ENCODE measurements around the gene GPSM3.

Gene GPSM3

GRCh38 chr6:32149932-32150870 lies 42.2 kb downstream of the GPSM3 start:
- TF ChIP-seq ZBTB7A (IDR thresholded peaks at IDR 0.05; ENCODE audit: low read depth): no peak
- no peak for TF ChIP-seq EGR1 (IDR thresholded peaks at IDR 0.05)
- TF ChIP-seq USF1 (IDR thresholded peaks at IDR 0.05): no peak
- TF ChIP-seq NFIC (IDR thresholded peaks at IDR 0.05): no peak
- TF ChIP-seq YY1 (IDR thresholded peaks at IDR 0.05; ENCODE audit: low read depth): no peak
- TF ChIP-seq REST (IDR thresholded peaks at IDR 0.05; ENCODE audit: low read depth): no peak
- no peak for TF ChIP-seq MAX (IDR thresholded peaks at IDR 0.05)
- TF ChIP-seq TAF1 (IDR thresholded peaks at IDR 0.05; ENCODE audit: low read depth): no peak
- TF ChIP-seq CREB1 (IDR thresholded peaks at IDR 0.05; ENCODE audit: low read depth): no peak
- TF ChIP-seq TEAD4 (IDR thresholded peaks at IDR 0.05): no peak
- no peak for TF ChIP-seq TCF12 (IDR thresholded peaks at IDR 0.05; ENCODE audit: low read depth)
- TF ChIP-seq CEBPB (IDR thresholded peaks at IDR 0.05): no peak
- TF ChIP-seq RAD21 (IDR thresholded peaks at IDR 0.05; ENCODE audit: low read depth): no peak

- TF ChIP-seq CREB1 (IDR thresholded peaks at IDR 0.05; ENCODE audit: low read depth): no peak
Measured at GRCh38 chr6:32149092-32149755, 43.2 kb downstream of the GPSM3 start.

GRCh38 chr6:32148289-32149091 lies 44.0 kb downstream of the GPSM3 start:
- no peak for TF ChIP-seq YY1 (IDR thresholded peaks at IDR 0.05; ENCODE audit: low read depth)
- TF ChIP-seq ZBTB7A (IDR thresholded peaks at IDR 0.05; ENCODE audit: low read depth): no peak
- no peak for TF ChIP-seq RAD21 (IDR thresholded peaks at IDR 0.05; ENCODE audit: low read depth)
- TF ChIP-seq EP300 (IDR thresholded peaks at IDR 0.05; ENCODE audit: borderline replicate concordance): no peak
- no peak for TF ChIP-seq CREB1 (IDR thresholded peaks at IDR 0.05; ENCODE audit: low read depth)
- no peak for TF ChIP-seq TEAD4 (IDR thresholded peaks at IDR 0.05)
- no peak for TF ChIP-seq TCF12 (IDR thresholded peaks at IDR 0.05; ENCODE audit: low read depth)
- TF ChIP-seq FOXM1 (IDR thresholded peaks at IDR 0.05; ENCODE audit: borderline replicate concordance, low read depth): no peak

GRCh38 chr6:32147401-32148132 lies 44.9 kb downstream of the GPSM3 start:
- TF ChIP-seq NFIC (IDR thresholded peaks at IDR 0.05) (no peak), YY1 (IDR thresholded peaks at IDR 0.05; ENCODE audit: low read depth) (no peak), REST (IDR thresholded peaks at IDR 0.05; ENCODE audit: low read depth) (no peak), FOXM1 (IDR thresholded peaks at IDR 0.05; ENCODE audit: borderline replicate concordance, low read depth) (no peak)

GRCh38 chr6:32146687-32147086 lies 45.8 kb downstream of the GPSM3 start:
- TF ChIP-seq RAD21 (IDR thresholded peaks at IDR 0.05; ENCODE audit: low read depth): no peak
- no peak for TF ChIP-seq EGR1 (IDR thresholded peaks at IDR 0.05)
- no peak for TF ChIP-seq TAF1 (IDR thresholded peaks at IDR 0.05; ENCODE audit: low read depth)
- no peak for TF ChIP-seq CREB1 (IDR thresholded peaks at IDR 0.05; ENCODE audit: low read depth)
- no peak for TF ChIP-seq NFIC (IDR thresholded peaks at IDR 0.05)
- TF ChIP-seq FOXM1 (IDR thresholded peaks at IDR 0.05; ENCODE audit: borderline replicate concordance, low read depth): no peak
- TF ChIP-seq EP300 (IDR thresholded peaks at IDR 0.05; ENCODE audit: borderline replicate concordance): no peak
- TF ChIP-seq YY1 (IDR thresholded peaks at IDR 0.05; ENCODE audit: low read depth): no peak
- TF ChIP-seq REST (IDR thresholded peaks at IDR 0.05; ENCODE audit: low read depth): no peak
- TF ChIP-seq USF1 (IDR thresholded peaks at IDR 0.05): no peak
- TF ChIP-seq TCF12 (IDR thresholded peaks at IDR 0.05; ENCODE audit: low read depth): no peak
- TF ChIP-seq MAX (IDR thresholded peaks at IDR 0.05): no peak
- no peak for TF ChIP-seq ZBTB7A (IDR thresholded peaks at IDR 0.05; ENCODE audit: low read depth)
- no peak for TF ChIP-seq TEAD4 (IDR thresholded peaks at IDR 0.05)

Data from Ishikawa (cell line).